NCI-H2227 (cell line): ENCODE measurements around the gene ISL2.
A peak's percentile ranks its signal among the peaks of the same experiment; 100 is the strongest.

Experiments used
- DNase-seq: peaks from one replicate; lab custom pipeline; 2025; ENCODE audit not compliant: unreplicated experiment; lab: John Stamatoyannopoulos, UW

The ISL2 gene

GRCh38 chr15:76341366-76342057, 4.9 kb downstream of the ISL2 start:
- no peak for DNase-seq

GRCh38 chr15:76342058-76342381, 5.4 kb downstream of the ISL2 start:
- DNase-seq: no peak

- no peak for DNase-seq
These were observed 6.0 kb downstream of the ISL2 start for GRCh38 chr15:76342382-76343201.

GRCh38 chr15:76343313-76343996, 6.9 kb downstream of the ISL2 start:
- no peak for DNase-seq

GRCh38 chr15:76344893-76345582, 8.5 kb downstream of the ISL2 start:
- no peak for DNase-seq

GRCh38 chr15:76345583-76345879, 9.0 kb downstream of the ISL2 start:
- DNase-seq: no peak

- DNase-seq: no peak
These were observed 9.5 kb downstream of the ISL2 start for GRCh38 chr15:76345880-76346668.

- peak; percentile 33 for DNase-seq
These were observed 10.3 kb downstream of the ISL2 start for GRCh38 chr15:76346669-76347481.

- DNase-seq: no peak
These were observed 11.0 kb downstream of the ISL2 start for GRCh38 chr15:76347482-76348055.

- no peak for DNase-seq
These were observed 12.9 kb downstream of the ISL2 start for GRCh38 chr15:76349301-76350070.

- DNase-seq: no peak
These were observed 16.5 kb downstream of the ISL2 start for GRCh38 chr15:76353023-76353577.

GRCh38 chr15:76353903-76354302, 17.3 kb downstream of the ISL2 start:
- no peak for DNase-seq

GRCh38 chr15:76354823-76355440, 18.4 kb downstream of the ISL2 start:
- DNase-seq: no peak

GRCh38 chr15:76358453-76358852, 21.9 kb downstream of the ISL2 start:
- DNase-seq: no peak

GRCh38 chr15:76359152-76359551, 22.6 kb downstream of the ISL2 start:
- no peak for DNase-seq

GRCh38 chr15:76360416-76360815, 23.8 kb downstream of the ISL2 start:
- DNase-seq: no peak

- DNase-seq: no peak
These were observed 26.7 kb downstream of the ISL2 start for GRCh38 chr15:76363251-76363650.

- no peak for DNase-seq
These were observed 30.1 kb downstream of the ISL2 start for GRCh38 chr15:76366714-76367113.
